Measurements from ENCODE around the gene PARP8.
"Not testable (repeated sequence)": the region's sequence is repeated elsewhere in the genome, so short reads cannot be mapped to it uniquely, and the experiment has no call there.

Gene PARP8, protein sequence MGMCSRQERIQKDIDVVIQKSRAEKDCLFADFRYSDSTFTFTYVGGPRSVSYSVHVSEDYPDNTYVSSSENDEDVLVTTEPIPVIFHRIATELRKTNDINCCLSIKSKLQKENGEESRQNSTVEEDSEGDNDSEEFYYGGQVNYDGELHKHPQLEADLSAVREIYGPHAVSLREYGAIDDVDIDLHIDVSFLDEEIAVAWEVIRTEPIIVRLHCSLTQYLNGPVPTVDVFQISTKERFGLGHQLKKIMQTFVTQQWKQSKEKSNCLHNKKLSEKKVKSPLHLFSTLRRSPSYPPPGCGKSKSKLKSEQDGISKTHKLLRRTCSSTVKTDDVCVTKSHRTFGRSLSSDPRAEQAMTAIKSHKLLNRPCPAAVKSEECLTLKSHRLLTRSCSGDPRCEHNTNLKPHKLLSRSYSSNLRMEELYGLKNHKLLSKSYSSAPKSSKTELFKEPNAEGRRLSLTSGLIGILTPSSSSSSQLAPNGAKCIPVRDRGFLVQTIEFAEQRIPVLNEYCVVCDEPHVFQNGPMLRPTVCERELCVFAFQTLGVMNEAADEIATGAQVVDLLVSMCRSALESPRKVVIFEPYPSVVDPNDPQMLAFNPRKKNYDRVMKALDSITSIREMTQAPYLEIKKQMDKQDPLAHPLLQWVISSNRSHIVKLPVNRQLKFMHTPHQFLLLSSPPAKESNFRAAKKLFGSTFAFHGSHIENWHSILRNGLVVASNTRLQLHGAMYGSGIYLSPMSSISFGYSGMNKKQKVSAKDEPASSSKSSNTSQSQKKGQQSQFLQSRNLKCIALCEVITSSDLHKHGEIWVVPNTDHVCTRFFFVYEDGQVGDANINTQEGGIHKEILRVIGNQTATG

DNA sequence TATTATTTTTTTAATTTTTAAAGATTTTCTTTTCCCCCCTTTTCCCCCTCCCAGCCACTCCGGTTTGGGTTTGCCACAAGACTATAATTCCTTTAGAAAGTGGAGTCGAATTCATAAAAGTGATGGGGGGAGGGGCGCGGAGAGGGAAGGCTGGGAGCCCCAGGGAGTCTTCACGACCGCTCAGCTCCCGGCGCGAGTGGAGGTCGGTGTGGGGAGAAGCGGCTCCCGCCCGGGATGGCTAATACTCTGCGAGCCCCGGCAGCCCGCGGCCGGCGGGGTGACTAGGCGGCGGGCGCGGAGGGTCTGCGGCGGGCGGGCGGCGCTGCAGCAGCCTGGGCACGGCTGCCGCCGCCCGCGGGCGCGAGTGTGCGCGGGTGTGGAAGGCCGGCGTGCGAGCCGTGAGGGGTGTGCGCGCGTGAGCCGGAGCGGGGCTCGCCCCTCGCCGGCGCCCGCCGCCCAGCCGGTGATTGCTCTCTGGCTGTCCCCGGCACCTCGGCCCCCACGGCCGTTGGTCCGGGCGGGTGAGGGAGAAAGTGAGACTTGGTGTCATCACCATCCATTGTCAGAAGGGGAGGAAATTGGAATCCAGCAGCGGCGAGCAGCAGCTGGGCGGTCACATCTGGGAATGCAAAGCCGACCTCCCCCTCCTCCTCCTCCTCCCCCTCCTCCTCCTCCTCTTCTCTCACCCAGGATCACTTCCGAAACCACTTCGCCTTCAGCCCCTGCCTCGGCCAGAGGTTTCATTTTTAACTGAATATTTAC lies at the start of gene PARP8:
Gene PARP8, plus strand, starts transcription at position 377 of the 762 bp plus-strand sequence. CDS start 459 bp downstream, outside the sequence.
- DNase-seq (ENCODE audit: low spot score): peak; percentile 6

DNA sequence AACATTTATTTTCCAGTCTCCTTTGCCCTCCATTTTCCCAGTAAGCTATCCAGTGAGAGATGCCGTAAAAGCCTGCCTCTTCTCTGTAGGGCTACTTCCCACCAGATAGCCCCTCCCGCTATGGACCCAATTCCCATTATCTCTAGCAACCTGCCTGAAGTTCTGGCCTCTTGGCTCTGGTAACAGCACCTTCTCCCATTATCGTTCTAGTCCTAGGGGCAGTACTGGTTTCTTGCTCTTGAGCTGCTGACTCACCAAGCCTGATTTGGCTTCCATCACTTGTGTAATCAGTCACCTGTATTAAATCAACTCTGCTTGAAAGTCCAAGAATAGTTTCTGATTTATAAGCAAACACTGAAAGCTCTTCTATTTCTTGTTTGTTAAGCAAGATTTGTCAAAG lies 42.8 kb upstream of the PARP8 start:
- no peak for DNase-seq (ENCODE audit: low spot score)

DNA sequence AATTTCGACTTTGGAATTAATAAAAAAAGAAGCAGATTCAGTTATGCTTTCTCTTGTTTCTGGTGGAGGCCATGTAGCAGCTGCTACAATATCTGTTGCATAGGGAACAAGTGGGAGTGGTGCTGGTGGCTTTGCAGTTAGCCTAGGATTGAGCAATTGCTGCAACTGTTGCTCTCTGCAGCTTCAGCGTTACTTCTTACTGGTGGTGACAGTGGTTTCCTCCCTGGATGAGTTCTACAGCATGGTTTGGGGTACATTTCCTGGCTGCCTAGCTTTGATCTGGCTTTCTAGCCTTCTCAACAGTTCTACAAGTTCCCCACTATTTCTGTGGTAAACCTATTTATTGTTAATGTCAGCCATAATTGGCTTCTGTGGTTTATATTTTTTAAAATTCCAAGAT lies 31.6 kb upstream of the PARP8 start:
- DNase-seq (ENCODE audit: low spot score): not testable (repeated sequence)

DNA sequence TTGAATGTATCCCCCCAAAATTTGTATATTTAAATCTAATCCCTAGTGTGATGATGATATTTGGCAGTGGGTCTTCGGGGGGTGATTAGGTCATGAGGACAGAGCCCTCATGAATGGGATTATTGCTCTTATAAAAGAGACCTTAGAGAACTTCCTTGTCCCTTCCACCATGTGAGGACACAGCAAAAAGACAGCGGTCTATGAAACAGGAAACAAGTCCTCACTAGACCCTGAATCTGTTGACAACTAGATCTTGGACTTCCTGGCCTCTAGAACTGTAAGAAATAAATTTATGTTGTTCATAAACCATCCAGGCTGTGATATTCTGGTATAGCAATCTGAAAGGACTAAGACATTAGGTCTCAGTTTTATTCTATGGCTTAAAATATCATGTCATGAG lies 28.9 kb upstream of the PARP8 start:
- not testable (repeated sequence) for DNase-seq (ENCODE audit: low spot score)

DNA sequence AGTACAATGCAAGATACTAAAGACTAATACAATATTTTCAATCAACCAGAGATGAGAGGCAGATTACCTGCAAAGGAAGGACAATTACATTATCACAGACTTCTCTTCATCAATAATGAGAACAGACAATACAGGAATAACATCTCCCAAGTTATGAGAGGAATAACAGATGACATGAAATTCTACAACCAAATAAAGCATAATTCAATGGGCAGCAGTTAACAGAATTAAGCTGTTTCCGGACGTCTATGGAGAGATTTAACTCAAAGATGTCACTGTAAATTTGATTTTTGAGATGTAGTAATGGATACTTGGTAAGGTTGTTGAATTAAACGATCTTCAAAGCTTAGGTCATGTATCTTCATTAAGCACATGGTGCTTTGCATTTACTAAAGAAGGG lies 19.8 kb upstream of the PARP8 start:
- DNase-seq (ENCODE audit: low spot score): no peak

DNA sequence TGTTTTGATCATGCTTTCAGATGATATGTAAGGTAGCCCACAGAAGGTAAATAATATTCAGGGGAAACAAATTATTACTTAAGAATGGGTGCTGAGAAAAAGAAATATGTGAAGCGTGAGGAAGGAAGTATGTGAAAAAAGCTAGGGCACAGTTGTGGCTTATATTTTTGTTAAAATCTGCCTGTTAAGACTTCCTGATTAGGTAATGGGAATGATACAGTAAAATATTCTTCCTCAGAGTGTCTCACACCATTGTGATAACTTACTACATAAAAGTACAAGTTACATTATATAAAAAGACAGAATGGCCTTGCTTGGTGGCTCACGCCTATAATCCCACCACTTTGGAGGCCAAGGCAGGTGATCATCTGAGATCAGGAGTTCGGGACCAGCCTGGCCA lies 18.7 kb upstream of the PARP8 start:
- DNase-seq (ENCODE audit: low spot score): no peak

DNA sequence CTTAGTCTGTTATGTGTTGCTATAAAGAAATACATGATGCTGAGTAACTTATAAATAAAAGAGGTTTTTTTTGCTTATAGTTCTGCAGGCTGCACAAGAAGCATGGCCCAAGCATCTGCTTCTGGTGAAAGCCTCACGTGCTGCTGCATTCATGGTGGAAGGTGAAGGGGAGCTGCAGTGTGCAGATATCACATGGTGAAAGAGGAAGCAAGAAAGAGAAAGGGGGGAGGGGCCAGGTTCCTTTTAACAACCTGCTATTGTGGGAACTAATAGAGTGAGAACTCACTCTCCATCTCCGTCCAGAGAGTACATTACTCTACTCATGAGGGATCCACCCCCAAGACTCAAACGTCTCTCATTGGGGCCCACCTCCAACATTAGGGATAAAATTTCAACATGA lies 12.5 kb upstream of the PARP8 start:
- DNase-seq (ENCODE audit: low spot score): no peak

DNA sequence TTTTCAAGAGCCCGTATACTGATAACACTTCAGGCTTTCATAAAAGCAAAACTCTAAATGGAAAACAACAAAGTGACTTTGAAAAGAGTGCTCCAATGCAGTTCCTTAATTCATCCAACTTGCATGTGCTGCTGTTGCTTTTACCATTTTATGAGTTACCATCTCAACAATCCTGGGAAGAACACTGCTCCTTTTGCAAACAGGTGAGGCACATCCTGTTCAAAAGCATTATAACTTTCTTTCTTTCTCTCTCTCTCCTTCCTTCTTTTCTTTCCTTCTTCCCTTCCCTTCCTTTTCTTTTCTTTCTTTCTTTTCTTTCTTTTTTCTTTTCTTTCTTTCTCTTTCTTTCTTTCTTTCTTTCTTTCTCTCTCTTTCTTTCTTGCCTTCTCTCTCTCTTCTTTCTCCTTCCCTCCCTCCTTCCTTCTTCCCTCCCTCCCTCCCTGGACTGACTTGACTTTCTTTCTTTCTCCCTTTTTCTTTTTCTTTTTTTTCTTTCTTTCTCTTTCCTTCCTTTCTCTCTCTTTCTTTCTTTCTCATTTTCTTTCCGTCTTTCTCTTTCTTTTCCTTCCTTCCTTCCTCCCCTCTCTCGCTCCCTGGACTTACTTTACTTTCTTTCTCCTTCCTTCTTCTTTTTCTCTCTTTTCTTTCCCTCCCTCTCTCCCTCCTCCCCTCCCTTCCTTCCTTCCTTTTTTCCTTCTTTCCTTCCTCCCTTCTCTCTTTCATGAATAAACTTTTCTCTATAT lies 11.2 kb upstream of the PARP8 start:
- no peak for DNase-seq (ENCODE audit: low spot score)

DNA sequence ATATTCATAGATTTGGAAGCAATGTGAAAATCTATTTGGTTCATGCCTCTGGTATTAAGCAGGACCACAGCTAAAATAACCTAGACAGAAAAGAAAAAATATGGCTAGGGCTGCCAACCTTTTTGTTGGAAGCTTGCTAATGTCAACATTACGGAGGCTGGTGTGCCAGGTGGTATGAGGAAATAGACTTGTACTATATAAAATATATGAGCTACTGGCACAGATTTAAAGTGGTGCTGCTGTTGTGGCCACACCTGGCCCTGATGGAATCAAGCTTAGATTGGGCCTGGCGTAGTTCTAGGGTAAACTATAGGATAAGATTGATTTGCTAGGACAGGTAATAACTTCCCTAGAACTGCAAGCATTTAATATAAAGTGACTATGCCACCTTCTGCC lies 10.6 kb upstream of the PARP8 start:
- no peak for DNase-seq (ENCODE audit: low spot score)

DNA sequence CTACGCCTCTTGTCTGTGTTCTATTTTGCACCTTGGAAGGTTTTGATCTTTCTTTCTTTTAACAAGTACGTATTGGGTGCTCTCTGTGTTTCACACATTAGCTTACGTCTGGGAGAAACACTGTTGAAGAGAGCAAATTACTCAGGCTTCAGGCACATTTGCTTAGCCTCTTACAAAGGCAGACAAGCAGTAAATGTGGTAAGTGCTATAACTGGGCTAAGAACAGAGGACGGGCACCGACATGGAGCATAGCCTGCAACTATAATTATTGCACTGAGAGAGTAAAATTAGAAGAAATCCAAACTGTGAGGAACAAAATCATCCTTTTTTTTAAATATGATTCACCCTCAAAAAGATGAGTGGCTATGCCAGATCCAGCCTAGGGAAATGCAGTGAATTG lies 9.4 kb upstream of the PARP8 start:
- DNase-seq (ENCODE audit: low spot score): no peak

DNA sequence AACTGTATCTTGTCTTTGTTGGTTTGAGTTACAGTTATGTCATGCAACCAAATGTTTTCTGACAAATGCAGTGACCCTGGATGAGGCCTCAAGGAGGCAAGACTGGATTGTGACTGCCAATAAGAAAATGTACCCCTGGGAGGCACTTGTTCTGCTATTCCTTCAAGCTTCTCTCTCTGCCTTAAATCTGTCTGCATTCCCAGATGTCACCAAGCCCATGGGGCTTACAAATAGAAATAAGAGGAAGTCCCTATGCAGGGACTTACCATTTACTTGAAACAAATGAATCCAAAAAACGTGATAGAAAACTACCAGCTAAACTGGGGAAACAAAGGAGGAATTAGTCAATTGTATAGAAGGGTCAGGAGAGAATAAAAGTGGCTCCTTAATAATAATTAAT lies 8.2 kb upstream of the PARP8 start:
- DNase-seq (ENCODE audit: low spot score): no peak

DNA sequence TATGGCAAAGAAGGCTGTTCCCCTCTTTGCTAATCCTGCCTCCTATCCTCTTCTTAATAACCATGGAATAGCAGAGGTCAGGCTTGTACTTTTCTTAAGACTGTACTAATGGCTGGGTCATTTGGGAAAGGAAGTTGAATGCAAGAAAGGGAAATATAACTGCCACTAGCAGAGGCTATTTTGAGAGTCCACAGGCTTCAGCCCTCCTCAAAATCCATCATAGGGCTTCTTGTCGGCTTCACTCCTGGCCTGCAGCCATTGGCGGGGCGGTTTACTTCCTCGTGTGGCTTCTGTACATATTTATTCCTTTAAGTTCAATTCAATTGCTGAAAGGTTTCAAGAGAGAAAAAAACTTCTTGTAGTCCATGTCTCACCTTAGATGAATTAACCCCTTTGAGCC lies 2.8 kb upstream of the PARP8 start:
- DNase-seq (ENCODE audit: low spot score): no peak

DNA sequence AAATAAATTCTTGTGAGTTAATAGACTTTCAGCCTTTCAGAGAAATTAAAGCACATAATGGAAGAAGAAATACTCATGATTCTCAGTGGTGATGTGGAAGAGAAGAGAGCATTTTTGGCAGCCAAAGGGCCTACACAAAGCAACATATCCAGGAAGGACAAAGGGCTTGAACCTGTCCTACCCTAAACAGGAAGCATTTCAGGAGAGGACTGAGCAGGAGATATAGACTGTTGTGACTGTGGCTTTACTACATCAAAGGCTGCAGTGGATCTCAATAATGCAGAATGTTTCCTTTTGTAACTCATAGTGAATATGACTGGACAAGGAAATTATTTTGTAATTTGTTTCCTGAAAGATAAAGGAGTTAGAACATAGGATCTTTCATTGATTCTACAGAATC lies 1.3 kb upstream of the PARP8 start:
- no peak for DNase-seq (ENCODE audit: low spot score)

DNA sequence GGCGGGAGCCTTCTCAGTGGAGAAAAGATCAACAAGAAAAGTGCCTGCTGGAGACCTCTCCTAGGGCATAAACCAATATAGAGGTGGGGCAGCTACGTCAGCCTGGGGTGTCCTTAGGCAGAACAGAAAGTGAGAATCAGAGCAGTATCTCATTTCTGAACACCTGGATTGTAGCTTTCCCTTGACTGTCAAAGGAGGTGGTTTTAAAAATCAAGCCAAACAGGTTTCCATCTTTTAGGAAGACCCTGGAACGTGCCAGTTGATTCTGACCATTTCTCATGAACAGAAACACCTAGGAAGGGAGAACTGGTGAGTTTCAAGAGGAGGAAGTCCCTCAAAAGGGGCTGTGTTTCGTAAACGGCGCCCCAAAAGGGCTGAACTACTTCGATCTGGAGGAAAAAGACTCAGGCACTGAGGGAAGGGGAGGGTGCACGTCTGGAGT lies 655 bp upstream of the PARP8 start:
- DNase-seq (ENCODE audit: low spot score): not testable (repeated sequence)

DNA sequence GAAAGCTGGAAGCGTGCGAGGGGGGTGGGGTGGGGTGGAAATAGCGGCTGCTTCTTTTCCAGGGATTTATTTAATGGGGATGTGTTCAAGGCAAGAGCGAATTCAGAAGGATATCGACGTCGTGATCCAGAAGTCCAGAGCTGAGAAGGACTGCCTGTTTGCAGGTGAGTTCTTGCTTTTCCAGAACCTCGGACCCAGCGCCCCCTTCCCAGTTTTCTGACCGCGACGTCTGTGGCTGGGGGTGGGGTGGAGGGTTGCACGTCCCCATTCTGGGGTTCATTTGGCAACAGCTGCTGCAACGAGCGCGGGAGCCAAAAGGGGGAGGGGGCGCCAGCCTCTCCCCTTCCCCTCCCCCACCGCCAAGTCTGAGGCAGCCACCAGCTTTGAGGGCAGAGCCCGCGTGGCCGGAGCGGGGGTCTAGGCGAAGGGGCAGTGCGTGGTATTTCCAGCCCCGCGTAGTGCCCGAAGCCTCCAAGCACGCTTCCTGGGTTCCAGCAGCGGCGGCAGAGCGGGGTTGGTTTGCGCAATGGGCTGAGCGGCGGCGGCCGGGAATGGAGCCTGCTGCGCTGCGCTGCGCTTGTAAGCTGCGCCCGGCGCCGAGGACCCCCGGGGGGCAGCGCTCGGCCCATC lies 701 bp downstream of the PARP8 start:
- no peak for DNase-seq (ENCODE audit: low spot score)

DNA sequence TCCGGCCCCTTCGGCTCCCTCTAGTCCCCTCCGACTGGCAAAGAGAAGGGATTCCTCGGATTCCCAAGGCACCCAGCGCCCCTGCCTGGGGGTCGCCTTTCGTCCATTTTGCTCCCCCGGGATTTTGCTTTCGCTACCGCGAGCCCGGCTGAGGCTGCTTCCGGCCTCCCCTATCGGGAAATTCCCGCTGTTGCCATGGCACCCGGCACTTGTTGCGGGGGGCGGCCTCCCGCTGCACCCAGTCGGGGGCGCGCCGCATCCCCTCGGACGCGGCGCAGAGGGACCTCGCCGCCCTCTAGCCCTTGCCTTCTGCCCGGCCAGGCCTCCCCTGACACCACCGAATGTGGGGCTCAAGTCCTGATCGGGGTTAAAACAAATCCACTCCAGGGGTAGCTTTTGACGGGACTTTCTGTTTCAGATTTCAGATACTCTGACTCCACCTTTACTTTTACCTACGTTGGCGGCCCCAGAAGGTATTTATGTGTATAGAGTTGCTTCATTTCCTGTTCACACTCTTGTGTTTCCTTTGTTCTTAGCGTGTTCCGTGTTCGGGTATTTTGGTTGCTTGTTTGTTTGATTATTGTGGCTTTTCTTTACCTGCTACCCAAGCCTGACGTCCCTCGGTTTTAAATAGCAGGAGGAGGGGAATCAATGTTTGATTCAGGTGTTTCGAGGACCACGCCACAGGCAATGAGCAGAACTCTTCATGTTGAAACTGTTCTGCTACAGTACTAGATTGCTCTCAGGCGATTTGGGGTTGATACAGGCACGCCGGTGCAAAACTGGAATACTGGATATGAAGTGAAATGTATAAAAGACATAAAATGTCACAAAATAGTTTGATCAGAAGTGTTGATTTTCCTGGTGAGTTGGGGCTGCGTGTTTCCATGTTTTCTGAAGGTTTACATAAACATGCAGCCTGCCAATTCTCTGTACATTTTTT lies 1.5 kb downstream of the PARP8 start:
- DNase-seq (ENCODE audit: low spot score): peak; percentile 1

DNA sequence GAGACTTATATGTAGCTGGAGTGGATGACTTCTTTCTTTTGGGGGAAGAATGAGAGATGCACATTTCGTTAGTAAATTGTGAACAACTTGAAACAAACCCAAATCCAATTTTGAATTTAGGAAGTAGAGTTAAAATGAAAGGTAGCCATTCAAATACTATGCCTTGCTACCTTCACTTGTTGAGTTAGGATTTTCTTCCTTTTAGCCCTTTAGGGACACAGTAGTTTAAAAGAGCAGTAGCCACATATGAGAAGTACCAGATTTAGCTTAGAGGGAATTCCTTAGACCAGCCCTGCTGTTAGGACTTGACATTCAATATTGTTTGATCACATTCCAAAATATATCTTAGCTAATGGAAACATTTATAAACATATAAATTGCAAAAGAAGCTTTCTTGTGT lies 2.2 kb downstream of the PARP8 start:
- not testable (repeated sequence) for DNase-seq (ENCODE audit: low spot score)

DNA sequence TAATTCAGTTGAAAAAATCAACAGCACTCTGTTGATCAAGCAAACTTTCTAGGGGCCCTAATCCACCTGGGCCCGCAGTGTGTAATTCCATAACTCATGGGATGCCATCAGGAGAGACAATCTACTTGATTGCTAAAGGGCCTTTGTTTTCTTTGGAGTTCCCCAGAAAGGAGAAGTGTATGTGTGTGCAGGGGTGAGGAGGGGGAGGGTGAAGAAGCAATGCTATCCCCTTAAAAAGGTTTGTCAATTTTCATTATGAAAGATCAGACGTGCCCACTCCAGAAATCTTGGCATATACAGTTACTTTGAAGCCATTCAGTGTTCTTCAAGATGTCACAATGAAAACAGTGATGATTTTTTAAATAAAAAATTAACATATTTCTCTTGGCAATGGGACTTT lies 6.2 kb downstream of the PARP8 start:
- no peak for DNase-seq (ENCODE audit: low spot score)

DNA sequence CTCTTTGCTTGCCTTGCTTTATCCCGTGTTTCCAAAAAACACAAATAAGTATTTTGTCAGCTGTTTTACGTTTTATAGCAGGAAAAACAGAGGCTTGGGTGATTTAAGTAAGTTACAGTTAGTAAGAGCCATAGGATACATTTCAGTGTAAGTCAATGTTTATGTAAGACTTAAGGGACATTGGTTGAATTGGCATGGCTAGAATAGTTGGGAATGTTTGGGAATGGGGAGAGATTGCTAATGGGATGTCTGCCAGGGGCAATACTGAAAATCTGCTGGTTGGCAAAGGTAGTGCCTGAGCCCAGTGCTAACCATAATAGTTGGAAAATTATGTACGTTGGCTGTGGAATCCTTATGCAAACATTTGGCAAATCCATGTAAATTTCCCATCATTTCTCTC lies 7.0 kb downstream of the PARP8 start:
- DNase-seq (ENCODE audit: low spot score): not testable (repeated sequence)

DNA sequence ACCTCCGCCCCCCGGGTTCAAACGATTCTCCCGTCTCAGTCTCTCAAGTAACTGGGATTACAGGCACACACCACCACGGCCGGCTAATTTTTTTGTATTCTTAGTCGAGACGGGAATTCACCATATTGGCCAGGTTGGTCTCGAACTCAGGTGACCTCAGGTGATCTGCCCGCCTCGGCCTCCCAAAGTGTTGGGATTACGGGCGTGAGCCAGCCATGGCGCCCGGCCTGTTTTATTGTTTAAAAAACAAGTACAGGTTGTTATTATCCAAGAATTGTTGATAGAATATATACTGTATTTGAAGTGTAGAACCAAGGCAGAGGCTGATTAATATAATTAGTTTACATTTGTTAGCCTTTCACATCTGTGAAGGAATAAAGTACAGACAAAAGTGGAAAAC lies 8.9 kb downstream of the PARP8 start:
- DNase-seq (ENCODE audit: low spot score): no peak
